ENCODE measurements around the gene PREX1.
"Not testable (repeated sequence)": the region's sequence is repeated elsewhere in the genome, so short reads cannot be mapped to it uniquely, and the experiment has no call there.

PREX1 gene

DNA sequence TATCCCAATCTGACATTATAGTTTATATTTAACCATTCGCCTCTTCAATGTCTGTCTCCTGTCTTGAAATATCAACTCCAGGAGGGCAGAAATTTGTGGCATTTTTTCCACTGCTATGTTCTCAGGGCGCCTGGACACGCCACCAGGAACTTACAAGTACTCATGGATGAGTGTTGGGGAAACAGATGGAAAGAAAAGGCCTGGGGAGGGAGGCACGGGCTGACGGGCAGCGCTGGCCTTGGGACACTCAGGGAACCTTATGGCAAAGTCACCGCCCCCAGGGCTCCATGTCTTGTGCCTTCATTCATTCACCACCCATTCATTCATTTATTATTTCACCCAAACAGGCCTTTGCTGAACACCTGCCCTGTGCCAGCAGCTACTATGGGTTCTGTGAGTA, 222.9 kb downstream of the PREX1 start:
- no peak for DNase-seq (ENCODE audit: low read depth in 2 of 2)

DNA sequence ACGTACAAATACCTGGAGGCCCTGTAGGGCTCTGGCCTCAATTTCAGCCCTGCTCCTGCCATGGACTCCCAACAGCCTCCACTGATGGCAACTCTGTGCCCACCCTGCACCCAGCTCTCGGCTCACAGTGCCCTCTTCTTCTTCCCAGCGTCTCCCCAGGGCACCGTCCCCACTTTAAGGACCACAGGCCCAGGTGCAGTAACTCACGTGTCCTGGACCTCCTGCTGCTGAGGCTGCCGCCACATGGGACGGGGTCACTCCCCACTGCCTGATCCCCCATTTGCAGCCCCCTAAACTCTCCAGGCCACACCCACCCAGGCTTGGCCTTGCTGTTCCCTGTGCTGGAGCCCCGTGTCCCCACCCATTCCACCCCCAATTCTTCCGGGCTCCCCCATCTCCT, 223.4 kb downstream of the PREX1 start:
- no peak for DNase-seq (ENCODE audit: low read depth in 2 of 2)

GRCh38 chr20:48603819-48604405, 223.9 kb downstream of the PREX1 start:
- DNase-seq (ENCODE audit: low read depth in 2 of 2): no peak

GRCh38 chr20:48603116-48603818, 224.5 kb downstream of the PREX1 start:
- DNase-seq (ENCODE audit: low read depth in 2 of 2): no peak

DNA sequence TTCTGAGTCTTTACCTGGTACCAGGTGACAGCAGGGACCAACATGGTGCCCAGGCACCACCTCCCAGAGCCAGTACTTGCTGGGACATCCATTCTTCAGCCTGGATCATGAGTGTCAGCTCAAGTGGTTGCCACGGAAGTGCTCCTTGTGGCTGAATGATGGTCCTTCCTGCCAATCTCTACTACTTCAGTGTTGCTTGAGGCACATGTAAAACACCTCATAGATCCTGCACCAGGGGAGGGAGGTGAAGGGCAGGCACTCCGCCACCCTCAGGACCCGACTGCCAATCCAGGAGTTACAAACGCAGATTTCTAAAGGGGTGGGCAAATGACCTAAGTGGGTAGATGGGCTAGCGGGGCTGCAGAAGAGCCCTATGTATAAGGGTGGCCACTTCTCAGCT, 226.0 kb downstream of the PREX1 start:
- DNase-seq (ENCODE audit: low read depth in 2 of 2): no peak

GRCh38 chr20:48600470-48600945, 227.3 kb downstream of the PREX1 start:
- no peak for DNase-seq (ENCODE audit: low read depth in 2 of 2)

GRCh38 chr20:48599748-48600469, 227.9 kb downstream of the PREX1 start:
- no peak for DNase-seq (ENCODE audit: low read depth in 2 of 2)

- no peak for DNase-seq (ENCODE audit: low read depth in 2 of 2)
These were observed 228.6 kb downstream of the PREX1 start for GRCh38 chr20:48599106-48599747.

DNA sequence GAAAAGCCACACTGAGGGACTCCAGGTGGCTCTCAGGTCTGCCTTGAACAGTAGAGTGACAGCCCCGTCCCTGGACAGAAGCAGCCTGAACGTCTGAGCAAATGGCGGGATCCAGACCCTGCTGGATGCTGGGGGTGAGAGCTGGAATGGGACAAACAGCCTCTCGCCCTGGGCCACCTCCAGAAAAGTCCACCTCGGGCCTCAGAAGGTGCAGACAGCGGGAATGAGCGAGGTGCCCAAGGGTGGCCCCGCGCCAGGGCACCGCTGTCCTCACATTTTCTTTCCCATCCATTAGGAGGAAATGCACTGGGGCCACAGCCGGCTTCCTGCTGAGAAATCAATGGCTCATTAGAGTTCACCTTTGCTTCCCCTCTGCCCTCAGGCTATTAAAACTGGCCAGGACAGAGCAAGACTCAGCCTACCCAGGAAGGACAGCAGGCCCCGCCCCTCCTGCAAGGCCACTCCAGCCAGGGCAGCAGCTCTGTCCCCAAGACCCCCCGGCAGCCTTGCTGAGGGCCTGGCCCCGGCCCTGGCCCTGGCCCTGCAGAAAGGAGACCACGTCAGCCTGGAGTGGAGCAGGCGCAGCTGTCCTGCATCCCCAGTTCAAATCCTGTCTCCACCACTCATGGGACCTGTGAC, 229.4 kb downstream of the PREX1 start:
- not testable (repeated sequence) for DNase-seq (ENCODE audit: low read depth in 2 of 2)

GRCh38 chr20:48597521-48598302, 230.1 kb downstream of the PREX1 start:
- DNase-seq (ENCODE audit: low read depth in 2 of 2): no peak

DNA sequence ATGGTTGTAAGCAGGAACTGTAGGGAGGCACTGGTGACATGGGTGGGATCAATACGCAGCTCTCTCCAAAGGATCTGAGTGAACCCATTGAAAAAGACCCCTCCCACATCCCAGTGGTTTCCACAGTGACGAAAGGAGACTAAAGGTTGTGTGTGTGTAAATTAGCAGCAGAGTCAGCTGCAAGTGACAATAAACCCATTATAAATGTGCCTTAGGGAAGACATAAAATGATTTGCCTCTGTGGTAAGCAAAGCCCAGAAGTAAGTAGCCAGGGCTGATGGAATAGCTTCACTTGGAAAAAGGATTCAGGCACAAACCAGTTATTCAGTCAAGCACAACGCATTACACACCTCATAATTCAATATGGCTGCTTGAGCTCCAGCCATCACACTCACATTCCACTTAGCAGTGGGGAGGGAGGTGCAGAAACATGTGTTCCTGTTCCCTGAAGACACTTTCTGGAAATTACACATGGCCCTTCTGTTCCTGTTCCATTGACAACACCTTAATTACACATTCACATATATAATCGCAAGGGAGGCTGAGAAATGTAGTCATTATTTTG, 231.4 kb downstream of the PREX1 start:
- no peak for DNase-seq (ENCODE audit: low read depth in 2 of 2)

DNA sequence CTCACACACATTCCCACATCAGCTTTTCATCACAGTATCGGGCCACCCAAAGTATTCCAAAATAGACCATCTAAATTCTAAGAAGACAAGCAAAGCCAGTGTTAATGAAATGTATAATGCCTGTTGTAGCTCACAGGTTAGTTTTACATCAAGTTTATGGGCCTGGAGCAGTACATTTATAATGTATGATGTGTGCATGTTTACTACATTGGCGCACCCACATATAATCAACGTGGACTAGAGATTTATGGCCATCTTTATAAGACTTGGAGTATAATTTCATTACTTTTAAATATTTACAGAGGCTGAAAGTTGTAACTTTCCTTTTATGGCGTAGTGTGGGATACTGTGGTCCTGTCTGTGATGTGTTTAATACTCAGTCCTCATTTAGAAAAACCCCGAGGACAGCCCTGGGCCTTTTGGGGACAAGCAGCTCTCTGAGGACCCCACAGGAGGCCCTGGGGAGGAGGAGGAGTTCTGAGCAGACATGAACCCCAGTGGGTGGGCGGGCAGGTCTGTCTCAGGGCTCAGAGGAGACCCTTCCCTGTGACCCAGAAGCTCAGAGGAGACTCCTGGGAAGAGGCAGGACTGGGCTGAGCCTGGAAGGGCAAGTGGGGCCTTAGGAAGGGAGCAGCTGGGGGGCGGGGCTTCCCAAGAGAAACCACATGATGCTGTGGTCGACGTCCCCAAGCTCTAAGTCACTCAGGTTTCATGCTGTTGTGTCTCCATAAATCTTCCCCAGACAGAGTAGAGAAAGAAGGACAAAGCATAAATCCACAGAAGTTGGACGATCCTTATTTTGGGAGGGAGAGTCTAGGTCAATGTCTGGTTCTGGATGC, 232.1 kb downstream of the PREX1 start:
- no peak for DNase-seq (ENCODE audit: low read depth in 2 of 2)

DNA sequence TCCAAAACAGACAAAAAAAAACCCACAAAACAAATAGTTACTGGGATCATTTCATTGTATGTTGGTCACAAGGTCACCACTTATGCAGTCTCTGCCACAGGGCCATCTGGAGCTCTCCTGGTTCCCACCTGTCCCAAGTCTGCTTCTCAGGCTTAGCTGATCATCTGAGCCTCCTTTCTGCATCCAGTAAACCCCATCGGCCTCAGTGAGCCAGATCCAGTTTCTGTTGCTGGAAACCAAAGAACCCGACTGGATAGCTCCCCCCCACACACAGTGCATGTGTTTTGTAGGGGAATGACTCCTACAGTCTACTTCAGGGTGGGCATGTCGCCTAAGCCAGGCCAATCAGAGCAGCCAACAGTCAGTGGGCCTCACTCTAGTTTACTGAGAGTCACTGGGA, 233.3 kb downstream of the PREX1 start:
- DNase-seq (ENCODE audit: low read depth in 2 of 2): no peak

GRCh38 chr20:48592107-48592940, 235.5 kb downstream of the PREX1 start:
- DNase-seq (ENCODE audit: low read depth in 2 of 2): no peak

DNA sequence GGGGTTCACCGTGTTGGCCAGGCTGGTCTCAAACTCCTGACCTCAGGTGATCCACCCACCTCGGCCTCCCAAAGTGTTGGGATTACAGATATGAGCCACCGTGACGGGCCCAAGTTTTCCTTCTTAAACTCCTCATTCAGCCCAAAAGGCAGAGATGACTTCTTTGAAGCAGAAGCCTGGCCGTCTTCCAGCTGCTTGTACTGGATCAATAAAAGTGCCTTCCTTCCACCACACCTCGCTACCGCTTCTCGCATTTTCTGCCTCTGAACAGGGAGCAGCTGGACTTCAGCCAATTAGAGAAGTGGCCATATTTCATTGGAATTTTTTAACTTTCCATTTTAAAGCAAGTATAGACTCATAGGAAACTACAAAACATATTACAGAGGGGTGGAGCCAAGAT, 241.1 kb downstream of the PREX1 start:
- DNase-seq (ENCODE audit: low read depth in 2 of 2): no peak

DNA sequence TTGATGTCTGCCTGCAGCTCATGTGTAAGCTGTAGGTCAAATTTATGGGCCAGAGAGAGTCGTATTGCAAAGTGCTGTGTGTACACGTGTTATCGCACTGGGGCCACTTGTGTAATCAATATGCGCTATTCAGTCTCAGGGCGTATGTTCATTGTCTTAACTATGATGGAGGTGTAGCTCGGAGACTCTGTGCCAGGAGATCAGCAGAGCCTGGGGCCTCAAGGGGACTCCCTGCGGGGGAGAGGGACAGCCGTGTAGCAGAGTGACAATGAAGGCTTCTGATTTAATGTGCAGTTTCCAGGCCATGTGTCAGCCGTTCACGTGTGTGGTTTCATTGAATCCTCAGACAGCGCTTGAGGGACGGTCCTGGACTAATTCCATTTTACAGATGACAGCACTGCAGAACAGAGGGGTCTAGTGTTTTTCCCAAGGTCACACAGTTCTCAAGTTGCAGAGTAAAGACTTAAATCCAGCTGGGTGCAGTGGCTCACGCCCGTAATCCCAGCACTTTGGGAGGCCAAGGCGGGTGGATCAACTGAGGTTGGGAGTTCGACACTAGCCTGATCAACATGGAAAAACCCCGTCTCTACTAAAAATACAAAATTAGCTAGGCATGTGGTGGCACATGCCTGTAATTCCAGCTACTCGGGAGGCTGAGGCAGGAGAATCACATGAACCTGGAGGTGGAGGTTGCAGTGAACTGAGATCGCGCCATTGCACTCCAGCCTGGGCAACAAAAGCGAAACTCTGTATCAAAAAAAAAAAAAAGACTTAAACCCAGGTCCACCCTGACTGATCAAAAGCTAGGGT, 242.5 kb downstream of the PREX1 start:
- DNase-seq (ENCODE audit: low read depth in 2 of 2): no peak

DNA sequence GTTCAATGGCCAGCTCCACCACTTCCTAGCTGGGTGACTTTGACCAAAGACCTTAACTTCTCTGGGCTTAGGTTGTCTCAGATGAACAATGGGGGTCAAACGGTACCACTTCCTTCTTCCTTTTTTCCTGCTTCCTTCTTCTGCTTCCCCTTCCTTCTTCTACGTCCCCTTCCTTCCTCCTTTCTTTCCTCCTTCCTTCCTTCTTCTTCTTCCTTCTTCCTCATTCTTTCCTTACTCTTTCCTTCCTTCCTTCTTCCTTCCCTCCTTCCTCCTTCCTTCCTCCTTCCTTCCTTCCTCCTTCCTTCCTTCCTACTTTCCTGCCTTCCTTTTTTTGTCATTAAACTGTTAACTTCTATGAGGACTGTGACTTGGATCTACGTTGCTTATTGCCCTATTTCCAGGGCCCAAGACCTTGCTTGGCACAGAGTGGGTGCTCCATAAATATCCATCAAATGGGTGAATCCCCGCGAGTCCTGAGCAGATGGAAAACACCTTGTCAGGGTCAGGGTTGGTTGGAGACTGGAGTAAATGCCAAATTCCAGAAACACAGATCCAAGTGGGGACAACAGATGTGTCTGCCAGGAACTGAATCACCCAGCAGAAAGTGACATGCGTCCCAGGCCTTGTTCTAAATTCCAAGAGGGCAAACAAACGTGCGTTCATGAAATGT, 243.3 kb downstream of the PREX1 start:
- DNase-seq (ENCODE audit: low read depth in 2 of 2): no peak

GRCh38 chr20:48583801-48584200, 244.0 kb downstream of the PREX1 start:
- no peak for DNase-seq (ENCODE audit: low read depth in 2 of 2)

Measured in stimulated activated CD4-positive, alpha-beta T cell treated with anti-CD3 and anti-CD28 coated beads, Interleukin-15, amount 100 ng/mL, for 48 hours (primary cell).